Retinal pigment epithelial cell (primary cell): ENCODE measurements around the gene GPR61.

Experiments used
- DNase-seq: peaks from one replicate; pipeline ENCODE4 v3.0.0-alpha.2; 2010; ENCODE audit warnings: low read depth
- H3K4me3 ChIP-seq: 2 replicates; pipeline ENCODE4 v1.5.1; 2011; ENCODE audit warnings: mild to moderate bottlenecking, low read length, control low read depth, moderate library complexity
- CTCF ChIP-seq: conservative IDR thresholded peaks from 2 replicates; pipeline ENCODE4 v1.5.1; 2011; ENCODE audit warnings: low read depth, low read length, control low read depth, inconsistent platforms

The GPR61 gene

GRCh38 chr1:109508873-109509175 lies 30.8 kb upstream of the GPR61 start:
- no peak for TF ChIP-seq CTCF
- H3K4me3 ChIP-seq: peak overlapping the region; percentile 70
- DNase-seq: no peak

- H3K4me3 ChIP-seq: peak within 1 kb of the TSS; percentile 70
- no peak for DNase-seq
- no peak for TF ChIP-seq CTCF
Measured at GRCh38 chr1:109509176-109510134, 30.2 kb upstream of the GPR61 start, which contains the start of gene AMIGO1. Gene AMIGO1 (minus strand): TSS chr1:109509727. CDS start chr1:109508912, 815 bp downstream.

GRCh38 chr1:109513110-109513710 lies 26.5 kb upstream of the GPR61 start:
- no peak overlapping the region for H3K4me3 ChIP-seq
- no peak for DNase-seq
- TF ChIP-seq CTCF: no peak

GRCh38 chr1:109514846-109515245 lies 24.8 kb upstream of the GPR61 start:
- H3K4me3 ChIP-seq: no peak overlapping the region
- no peak for TF ChIP-seq CTCF
- no peak for DNase-seq

- DNase-seq: no peak
- no peak for TF ChIP-seq CTCF
- no peak overlapping the region for H3K4me3 ChIP-seq
Measured at GRCh38 chr1:109516872-109517271, 22.8 kb upstream of the GPR61 start.

GRCh38 chr1:109517337-109517736 lies 22.3 kb upstream of the GPR61 start:
- no peak for DNase-seq
- TF ChIP-seq CTCF: no peak
- no peak overlapping the region for H3K4me3 ChIP-seq
